Stimulated activated CD4-positive, alpha-beta T cell treated with anti-CD3 and anti-CD28 coated beads, Interleukin-4, amount 100 ng/mL, for 1 hour (primary cell): ENCODE measurements around the gene GPR132.
"Not testable (repeated sequence)": the region's sequence is repeated elsewhere in the genome, so short reads cannot be mapped to it uniquely, and the experiment has no call there.

Experiments
- DNase-seq: peaks from one replicate; pipeline ENCODE4 v3.0.0-alpha.2; 2020

GPR132 gene, protein sequence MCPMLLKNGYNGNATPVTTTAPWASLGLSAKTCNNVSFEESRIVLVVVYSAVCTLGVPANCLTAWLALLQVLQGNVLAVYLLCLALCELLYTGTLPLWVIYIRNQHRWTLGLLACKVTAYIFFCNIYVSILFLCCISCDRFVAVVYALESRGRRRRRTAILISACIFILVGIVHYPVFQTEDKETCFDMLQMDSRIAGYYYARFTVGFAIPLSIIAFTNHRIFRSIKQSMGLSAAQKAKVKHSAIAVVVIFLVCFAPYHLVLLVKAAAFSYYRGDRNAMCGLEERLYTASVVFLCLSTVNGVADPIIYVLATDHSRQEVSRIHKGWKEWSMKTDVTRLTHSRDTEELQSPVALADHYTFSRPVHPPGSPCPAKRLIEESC

GRCh38 chr14:105065280-105066228, at the start of gene GPR132:
TSS of gene GPR132 (minus strand) at chr14:105065430. CDS start at chr14:105055420, 10,010 bp downstream.
- DNase-seq = peak; percentile 77

DNA sequence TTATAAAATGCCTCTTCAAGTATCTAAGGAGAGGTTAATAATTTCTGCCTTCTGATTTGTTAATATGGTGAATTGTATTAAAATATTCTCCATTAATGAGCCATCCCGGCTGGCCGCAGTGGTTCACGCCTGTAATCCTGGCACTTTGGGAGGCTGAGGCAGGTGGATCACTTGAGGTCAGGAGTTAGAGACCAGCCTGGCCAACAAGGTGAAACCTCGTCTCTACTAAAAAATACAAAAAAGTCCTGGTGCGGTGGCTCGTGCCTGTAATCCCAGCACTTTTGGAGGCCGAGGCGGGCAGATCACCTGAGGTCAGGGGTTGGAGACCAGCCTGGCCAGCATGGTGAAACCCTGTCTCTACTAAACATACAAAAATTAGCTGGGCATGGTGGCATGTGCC, 44.0 kb upstream of the GPR132 start:
- DNase-seq = not testable (repeated sequence)

- no peak for DNase-seq
Observed at GRCh38 chr14:105108516-105108864, 43.3 kb upstream of the GPR132 start.

DNA sequence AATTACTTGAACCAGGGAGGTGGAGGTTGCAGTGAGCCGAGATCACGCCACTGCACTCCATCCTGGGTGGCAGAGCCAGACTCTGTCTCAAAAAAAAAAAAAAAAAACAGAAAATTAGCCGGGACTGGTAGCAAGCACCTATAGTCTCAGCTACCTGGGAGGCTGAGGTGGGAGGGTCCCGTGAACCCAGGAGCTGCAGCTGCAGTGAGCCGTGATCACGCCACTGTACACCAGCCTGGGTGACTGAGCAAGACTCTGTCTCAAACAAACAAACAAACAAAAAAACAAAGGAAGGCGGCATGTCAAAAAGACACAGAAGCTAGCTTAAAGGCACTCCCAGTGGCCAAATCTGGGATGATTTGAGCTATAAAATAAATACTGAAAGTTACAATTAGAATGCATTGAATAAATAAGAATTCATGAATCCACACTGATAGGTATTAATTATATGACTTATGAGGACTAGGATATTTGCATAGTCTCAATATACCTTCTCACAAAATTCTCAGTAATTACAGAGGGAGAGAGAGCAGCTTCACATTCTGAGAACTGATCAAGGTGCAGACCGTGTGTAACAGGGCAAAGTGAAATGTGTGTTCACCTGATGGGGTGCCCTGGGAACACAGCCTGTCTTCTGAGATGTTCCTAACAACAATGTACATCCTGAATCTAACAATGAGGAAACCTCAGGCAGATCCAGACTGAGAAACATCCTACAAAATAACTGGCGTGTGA, 42.7 kb upstream of the GPR132 start:
- no peak for DNase-seq

DNA sequence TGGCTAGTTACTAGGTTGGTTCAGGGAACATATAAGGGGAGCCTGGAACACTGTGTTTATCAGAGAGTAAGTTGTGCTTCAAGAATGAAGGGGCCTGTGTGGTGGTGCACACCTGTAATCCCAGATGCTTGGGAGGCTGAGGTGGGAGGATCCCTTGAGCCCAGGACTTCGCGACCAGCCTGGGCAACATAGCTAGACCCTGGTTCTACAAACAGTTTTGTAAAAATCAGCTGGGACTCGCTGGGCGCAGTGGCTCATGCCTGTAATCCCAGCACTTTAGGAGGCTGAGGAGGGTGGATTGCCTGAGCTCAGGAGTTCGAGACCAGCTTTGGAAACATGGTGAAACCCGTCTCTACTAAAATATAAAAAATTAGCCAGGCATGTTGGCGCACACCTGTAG, 42.1 kb upstream of the GPR132 start:
- DNase-seq = no peak

- no peak for DNase-seq
Observed at GRCh38 chr14:105105158-105105557, 39.9 kb upstream of the GPR132 start.

- no peak for DNase-seq
Observed at GRCh38 chr14:105102893-105103292, 37.7 kb upstream of the GPR132 start.

DNA sequence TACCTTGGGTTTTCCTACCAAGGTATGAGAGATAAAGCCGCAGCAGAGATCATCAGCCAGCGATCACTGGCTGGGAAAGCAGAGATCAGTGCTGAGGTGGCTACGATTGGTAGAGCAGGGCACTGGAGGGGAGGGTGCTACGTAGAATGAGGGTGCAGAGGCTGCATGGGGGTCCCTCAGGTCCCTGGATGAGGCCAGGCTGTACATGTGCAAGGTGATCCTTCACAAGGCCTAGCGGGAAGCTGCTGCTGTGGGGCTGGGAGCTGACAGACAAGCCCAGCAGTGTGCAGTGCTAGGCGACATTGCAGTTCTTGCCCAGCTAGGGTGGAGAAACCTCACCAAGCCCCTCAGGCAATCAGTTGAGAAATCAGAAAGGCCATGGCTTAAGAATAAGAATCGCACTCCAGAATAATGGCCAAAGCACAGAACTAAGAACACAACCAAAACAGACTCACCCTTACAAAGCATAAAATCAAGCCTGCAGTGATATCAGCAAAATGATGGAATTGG, 37.2 kb upstream of the GPR132 start:
- DNase-seq = no peak

DNA sequence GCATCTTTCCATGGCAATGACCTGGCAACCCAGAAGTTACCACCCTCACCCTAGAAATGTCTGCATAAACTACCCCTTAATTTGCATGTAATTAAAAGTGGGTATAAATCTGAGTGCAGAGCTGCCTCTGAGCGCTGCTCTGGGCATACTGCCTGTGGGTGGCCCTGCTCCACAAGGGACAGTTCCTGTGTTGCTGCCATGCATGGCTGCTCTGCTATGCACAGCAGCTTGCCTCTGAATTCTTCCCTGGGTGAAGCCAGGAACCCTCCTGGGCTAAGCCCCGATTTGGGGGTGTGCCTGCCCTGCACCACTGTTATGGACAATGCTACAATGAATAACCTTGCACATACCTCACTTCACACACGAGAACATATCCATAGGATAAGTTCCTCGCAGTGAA, 35.7 kb upstream of the GPR132 start:
- no peak for DNase-seq

- DNase-seq = no peak
Observed at GRCh38 chr14:105099778-105100177, 34.5 kb upstream of the GPR132 start.

GRCh38 chr14:105098316-105098715, 33.1 kb upstream of the GPR132 start:
- no peak for DNase-seq

DNA sequence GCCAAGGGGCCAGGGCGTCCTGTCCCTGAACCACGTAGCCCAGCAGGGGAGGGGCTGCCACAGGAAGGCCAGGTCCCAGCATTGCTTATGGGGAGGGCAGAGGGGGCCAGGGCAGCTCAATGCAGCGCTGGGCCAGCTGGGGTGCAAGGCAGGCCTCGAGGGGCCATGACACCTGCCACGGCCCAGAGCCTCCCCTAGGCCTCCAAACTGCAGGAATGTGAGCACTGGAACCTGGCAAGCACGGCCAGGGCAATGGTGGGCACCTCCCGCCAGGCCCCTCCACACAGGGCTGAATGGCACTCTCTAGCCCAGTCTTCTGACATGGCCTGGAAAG, 32.5 kb upstream of the GPR132 start:
- no peak for DNase-seq

DNA sequence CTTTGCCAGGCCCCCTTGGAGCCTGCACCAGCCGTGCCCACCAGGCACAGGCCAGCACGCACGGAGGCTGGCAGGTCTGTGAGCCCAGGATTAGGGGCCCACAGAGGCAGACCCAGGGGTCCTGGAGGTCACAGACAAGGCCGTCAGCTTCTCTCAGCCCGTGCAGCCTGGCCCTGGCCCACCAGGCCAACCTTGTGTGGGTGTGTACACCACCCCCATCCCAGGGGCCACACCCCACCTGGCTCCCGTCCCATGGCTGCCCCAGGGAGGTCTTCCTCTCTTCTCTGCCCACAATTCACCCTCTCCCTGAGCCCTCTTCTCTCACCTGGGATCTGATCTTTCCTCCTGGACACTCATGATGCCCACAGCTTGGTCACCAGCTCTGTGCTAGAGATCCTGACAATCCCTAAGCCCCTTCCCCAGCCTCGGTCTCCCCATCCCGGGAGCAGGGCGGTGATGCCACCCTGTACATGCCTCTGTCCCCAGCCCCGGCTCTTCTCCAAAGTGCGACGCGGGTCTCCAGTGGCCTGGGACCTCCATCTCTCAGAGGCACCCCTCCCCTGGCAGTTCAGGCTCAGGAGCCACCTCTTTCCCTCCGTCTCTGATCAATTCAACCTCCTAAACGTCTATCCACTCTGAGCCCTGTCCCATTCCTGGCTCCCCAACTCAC, 31.1 kb upstream of the GPR132 start:
- no peak for DNase-seq

- no peak for DNase-seq
Observed at GRCh38 chr14:105095236-105095805, 30.1 kb upstream of the GPR132 start.

DNA sequence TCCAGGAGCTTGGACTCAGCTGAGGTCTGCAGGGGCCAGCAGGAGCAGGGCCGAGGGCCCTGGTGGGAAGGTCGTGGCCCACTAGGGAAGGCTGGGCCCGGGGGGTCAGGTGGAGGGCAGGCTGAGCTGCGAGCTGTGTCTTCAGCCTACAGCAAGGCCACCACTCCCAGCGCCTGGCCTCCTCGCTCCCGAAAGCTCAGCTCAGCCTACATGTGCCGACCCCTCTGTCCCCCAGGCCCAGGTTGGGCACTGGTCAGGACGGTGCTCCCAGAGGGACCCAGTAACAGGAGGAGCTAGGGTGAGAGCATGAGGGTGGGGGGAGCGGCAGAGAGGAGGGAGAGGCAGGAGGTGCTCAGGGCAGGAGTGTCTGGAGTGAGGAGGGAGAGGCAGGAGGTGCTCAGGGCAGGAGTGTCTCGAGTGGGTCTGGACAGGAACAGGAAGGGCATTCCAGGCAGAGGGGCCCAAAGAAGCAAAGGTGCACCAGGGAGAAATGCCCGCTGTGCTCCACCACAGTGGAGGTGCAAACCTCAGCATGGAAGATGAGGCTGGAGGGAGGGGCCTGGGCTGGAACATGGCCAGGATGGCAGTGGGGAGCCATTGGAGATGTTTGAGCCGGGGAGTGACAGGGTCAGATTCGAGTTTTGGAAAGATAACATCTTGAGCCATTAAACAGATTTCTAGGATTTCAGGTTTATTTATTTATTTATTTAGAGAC, 29.1 kb upstream of the GPR132 start:
- DNase-seq = no peak

- DNase-seq = peak; percentile 75
Observed at GRCh38 chr14:105093431-105094192, 28.4 kb upstream of the GPR132 start.

- DNase-seq = peak; percentile 72
Observed at GRCh38 chr14:105093038-105093430, 27.8 kb upstream of the GPR132 start.

DNA sequence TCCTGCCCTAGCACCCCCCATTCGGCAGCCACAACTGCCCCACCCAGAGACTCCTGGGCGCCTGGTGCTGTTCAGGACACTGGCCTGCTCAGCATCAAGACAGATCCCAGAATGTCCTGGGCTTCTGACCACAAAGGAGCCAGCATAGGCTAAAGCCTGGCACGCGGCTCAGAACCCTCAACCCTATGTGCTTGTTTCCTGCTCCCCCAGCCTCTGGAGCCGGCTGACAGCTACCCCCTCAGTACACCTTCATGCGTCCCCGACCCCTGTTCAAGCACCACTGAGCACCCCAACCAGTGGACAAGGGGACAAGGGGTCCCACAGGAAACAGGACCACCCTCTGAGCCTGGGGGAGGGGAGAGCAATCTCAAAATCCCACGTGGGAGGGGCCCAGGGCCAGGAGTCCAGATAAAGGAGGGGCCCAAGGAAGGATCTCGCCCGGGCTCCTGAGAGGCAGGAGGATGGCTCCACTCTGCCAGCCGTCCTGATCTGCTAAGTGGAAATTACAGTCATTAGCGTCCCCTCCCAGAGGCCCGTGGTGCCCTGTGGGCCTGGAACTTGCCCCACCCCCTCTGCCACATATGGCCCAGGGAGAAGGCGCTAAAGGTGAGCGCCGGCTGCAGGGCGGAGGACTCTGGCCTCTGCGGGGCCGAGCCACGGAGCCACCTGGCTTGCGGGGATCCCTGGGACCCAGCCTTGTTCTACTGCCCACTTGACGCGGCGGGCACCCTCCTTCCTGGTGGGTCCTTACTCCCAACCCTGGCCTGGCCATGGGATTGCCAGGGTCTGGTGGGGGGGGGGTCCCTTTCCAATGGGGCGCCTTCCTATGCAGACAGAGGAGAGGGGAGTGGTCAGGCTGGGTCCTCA, 27.2 kb upstream of the GPR132 start:
- DNase-seq = no peak

DNA sequence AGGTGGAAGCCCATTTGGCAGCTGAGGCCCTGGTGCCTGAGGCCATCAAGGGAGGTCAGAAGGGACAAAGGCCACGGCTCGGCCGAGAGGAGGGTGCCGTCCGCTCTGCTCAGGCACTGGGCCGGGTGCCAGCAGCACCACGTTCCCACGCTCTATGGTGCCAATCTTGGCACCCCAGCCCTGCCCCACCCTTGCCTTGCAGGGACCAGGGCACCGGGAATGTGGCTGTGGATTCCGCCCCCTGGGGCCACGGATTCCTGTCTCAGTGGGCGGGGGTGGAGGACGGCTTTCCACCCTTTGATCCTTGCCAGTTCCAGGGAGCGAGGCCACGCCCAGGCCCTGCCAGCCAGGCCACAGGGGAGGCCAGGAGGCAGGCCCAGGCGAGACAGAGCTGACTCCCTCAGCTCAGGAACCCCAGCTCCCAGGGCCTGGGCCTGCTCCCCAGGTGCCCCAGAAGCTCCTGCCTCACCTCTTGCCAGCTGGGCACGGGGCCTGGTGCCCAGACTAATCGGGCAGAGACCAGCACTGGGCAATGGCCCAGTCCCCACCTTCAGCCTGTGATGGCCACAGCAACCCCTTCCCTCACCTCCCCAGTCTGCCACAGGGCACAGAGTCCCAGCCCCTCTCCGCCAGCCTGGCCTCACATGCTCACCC, 26.4 kb upstream of the GPR132 start:
- no peak for DNase-seq
